K562 (cell line): Measurements from ENCODE around the gene BRWD1. TPM values are rescaled to one million over a fixed set of nuclear protein-coding genes. Genes with fewer than 3 reads are reported as not detected.
A peak's percentile ranks its signal among the peaks of the same experiment; 100 is the strongest.

Experiments
- ATAC-seq: fragments of 200-7000 bp; cut with Tn5 transposase; 3 replicates; pipeline ENCODE4 v1.9.1; 2020; ENCODE audit warnings: moderate library complexity
- BruUV-seq: library from RNA; stranded (reverse); fragments of 400-500 nt; replicated peaks from 2 replicates; lab custom pipeline; 2021; lab: Mats Ljungman, UMichigan
- CTCF ChIA-PET: fragments of 300-600 bp; formaldehyde crosslinking; extraction: SDS; loops from one replicate; lab custom pipeline; 2021; ENCODE audit warnings: low intra/inter-chr PET ratio; lab: Yijun Ruan, JAX
- POLR2A ChIA-PET: fragments of 300-600, 350-650 bp; sonication (Branson Sonifier 250); formaldehyde crosslinking; extraction: SDS; loops from one replicate; lab custom pipeline; 2021; ENCODE audit warnings: antibody characterized with exemption, inconsistent platforms; lab: Yijun Ruan, JAX
- DNase-seq, 4 experiments: peaks; one replicate each; pipeline versions ENCODE4 v3.0.0 to v3.0.0-alpha.2; 2011 to 2018; ENCODE audit warnings: low spot score in 3 of 4, mixed read lengths in 3 of 4; ENCODE audit errors: extremely low read depth in 1 of 4
- FAIRE-seq: peaks from 2 replicates; lab custom pipeline; 2011; peaks lifted over from hg19 to GRCh38; lab: Jason Lieb, UNC
- H2AFZ ChIP-seq: 2 replicates; pipeline ENCODE4 v1.6.0; 2011; ENCODE audit warnings: low read depth, low read length, control low read depth, inconsistent platforms
- H3K27ac ChIP-seq: fragments of 200-600 bp; 3 replicates; pipeline ENCODE4 v1.8.0; 2011; ENCODE audit warnings: low read depth, mild to moderate bottlenecking, control low read depth, inconsistent platforms, low read length, moderate library complexity, mixed read lengths; ENCODE audit errors: extremely low read depth
- H3K27me3 ChIP-seq, 2 experiments: fragments of 300-600 bp in 1 of 2; 2 replicates in 1 of 2; 3 replicates in 1 of 2; pipeline versions ENCODE4 v1.6.0 to v1.8.0; 2011; ENCODE audit warnings: inconsistent platforms in 2 of 2, low read length in 2 of 2, mild to moderate bottlenecking in 1 of 2, mixed read lengths in 1 of 2, moderate library complexity in 1 of 2; ENCODE audit not compliant: control insufficient read depth in 2 of 2, insufficient read depth in 2 of 2
- H3K36me3 ChIP-seq: fragments of 300-600 bp; 3 replicates; pipeline ENCODE4 v1.8.0; 2011; ENCODE audit warnings: mild to moderate bottlenecking, low read length, inconsistent platforms; ENCODE audit not compliant: control insufficient read depth, insufficient read depth
- H3K4me1 ChIP-seq, 2 experiments: fragments of 200-600 bp in 1 of 2; replicated peaks in 1 of 2; 2 replicates in 1 of 2; 3 replicates in 1 of 2; pipeline versions ENCODE4 v1.5.1 to v1.8.0; 2011; ENCODE audit warnings: inconsistent platforms in 2 of 2, low read length in 2 of 2, mild to moderate bottlenecking in 1 of 2, mixed read lengths in 1 of 2, moderate library complexity in 1 of 2; ENCODE audit not compliant: control insufficient read depth in 2 of 2, insufficient read depth in 2 of 2
- H3K4me2 ChIP-seq: 2 replicates; pipeline ENCODE4 v1.6.1; 2011; ENCODE audit warnings: low read length, control low read depth, inconsistent platforms, mixed read lengths; ENCODE audit not compliant: insufficient read depth
- H3K4me3 ChIP-seq: fragments of 200-600 bp; sonication (generic), shearing (Covaris generic); 2 replicates; pipeline ENCODE4 v1.5.1; 2016; ENCODE audit warnings: control low read depth, inconsistent platforms
- H3K79me2 ChIP-seq: fragments of 200-600 bp; 3 replicates; pipeline ENCODE4 v1.8.0; 2011; ENCODE audit warnings: low read length, inconsistent platforms; ENCODE audit not compliant: control insufficient read depth, insufficient read depth
- H3K9ac ChIP-seq, 2 experiments: 2 replicates each; pipeline versions ENCODE4 v1.6.0 to v1.6.1; 2011; ENCODE audit warnings: low read depth in 2 of 2, low read length in 2 of 2, control low read depth in 1 of 2, inconsistent platforms in 1 of 2, mild to moderate bottlenecking in 1 of 2, mixed read lengths in 1 of 2; ENCODE audit not compliant: insufficient read depth in 1 of 2
- H3K9me1 ChIP-seq: one replicate; pipeline ENCODE4 v1.6.0; 2011; ENCODE audit warnings: inconsistent platforms, mild to moderate bottlenecking, low read length, moderate library complexity; ENCODE audit not compliant: control insufficient read depth, insufficient read depth
- H3K9me3 ChIP-seq: replicated peaks from 2 replicates; pipeline ENCODE4 v1.5.1; 2011; ENCODE audit warnings: low read depth, low read length, inconsistent platforms; ENCODE audit not compliant: control insufficient read depth, insufficient read depth
- H4K20me1 ChIP-seq: replicated peaks from 2 replicates; pipeline ENCODE4 v1.6.1; 2011; ENCODE audit warnings: low read length, inconsistent platforms, mixed read lengths; ENCODE audit not compliant: control insufficient read depth, insufficient read depth
- GABPB2 ChIP-seq: fragments of 250-450 bp; sonication (Bioruptor Pico); conservative IDR thresholded peaks from 2 replicates; pipeline ENCODE4 v1.5.1; 2021; ENCODE audit warnings: mild to moderate bottlenecking
- GATAD2A ChIP-seq: fragments of 450-650 bp; IDR thresholded peaks from 2 replicates; pipeline ENCODE4 v1.6.1; 2017
- JUNB ChIP-seq: fragments of 450-650 bp; formaldehyde crosslinking; conservative IDR thresholded peaks from 2 replicates; pipeline ENCODE4 v1.4.0; 2020; ENCODE audit warnings: mild to moderate bottlenecking
- KHSRP ChIP-seq: fragments of 450-650 bp; IDR thresholded peaks from 2 replicates; pipeline ENCODE4 v1.6.1; 2017
- L3MBTL2 ChIP-seq: fragments of 450-650 bp; IDR thresholded peaks from 2 replicates; pipeline ENCODE4 v1.6.1; 2016; ENCODE audit warnings: mild to moderate bottlenecking, moderate library complexity
- NFE2L1 ChIP-seq: fragments of 450-650 bp; IDR thresholded peaks from 2 replicates; pipeline ENCODE4 v1.6.1; 2016; ENCODE audit warnings: missing genetic modification characterization, low read depth, mild to moderate bottlenecking, missing compliant biosample characterization, moderate library complexity, borderline replicate concordance
- NUFIP1 ChIP-seq: fragments of 450-650 bp; IDR thresholded peaks from 2 replicates; pipeline ENCODE4 v1.6.1; 2018; ENCODE audit not compliant: partially characterized antibody
- RB1 ChIP-seq: fragments of 450-650 bp; IDR thresholded peaks from 2 replicates; pipeline ENCODE4 v1.6.1; 2017; ENCODE audit warnings: low read depth, mild to moderate bottlenecking
- RNF2 ChIP-seq: sonication (generic); IDR thresholded peaks from 2 replicates; pipeline ENCODE4 v1.6.1; 2016
- SP1 ChIP-seq: sonication (generic); formaldehyde crosslinking; IDR thresholded peaks from 2 replicates; pipeline ENCODE4 v1.8.1; 2022; ENCODE audit warnings: mild to moderate bottlenecking, missing genetic modification reagents
- ZNF174 ChIP-seq: fragments of 250-450 bp; sonication (Bioruptor Pico); IDR thresholded peaks from 2 replicates; pipeline ENCODE4 v1.4.0; 2020; ENCODE audit warnings: mild to moderate bottlenecking
- ZNF274 ChIP-seq: IDR thresholded peaks from 2 replicates; pipeline ENCODE4 v1.6.1; 2011; ENCODE audit warnings: low read depth, mild to moderate bottlenecking, low read length, moderate library complexity, borderline replicate concordance
- ZNF354B ChIP-seq: fragments of 250-450 bp; sonication (Bioruptor Pico); IDR thresholded peaks from 2 replicates; pipeline ENCODE4 v1.4.0; 2020
- ZNF77 ChIP-seq: fragments of 250-450 bp; sonication (Bioruptor Pico); IDR thresholded peaks from 2 replicates; pipeline ENCODE4 v1.5.0; 2020
- WGBS: fragments of 100-300 bp; shearing (Covaris generic); methylation state at CpG from one replicate; pipeline ENCODE4 v1.1.6; 2016; ENCODE audit warnings: low coverage, mixed read lengths; ENCODE audit not compliant: insufficient coverage; ENCODE audit errors: missing lambda C conversion rate; 5-methylcytosine and 5-hydroxymethylcytosine counted together
- in situ Hi-C: fragments of 300-500 bp; cut with MboI; formaldehyde crosslinking; loops from 4 replicates; pipeline ENCODE4 v1.15.0; 2018; ENCODE audit warnings: inconsistent platforms, mixed read lengths
- intact Hi-C: fragments of 100-400 bp; cut with micrococcal nuclease; formaldehyde crosslinking; loops from 2 replicates; pipeline ENCODE4 v1.14.2; 2022
- polyA plus RNA-seq, 8 experiments: library from polyadenylated mRNA; depleted of rRNA in 4 of 8; stranded (reverse) in 5 of 8; unstranded in 3 of 8; fragments of >200 nt; fragmentation: Nextera tagmentation in 2 of 8; fragmentation: Illumina TruSeq in 1 of 8; extraction: Ambion mirVana in 2 of 8; extraction: Trizol in 1 of 8; gene quantifications; 2 replicates each; pipeline versions ENCODE4 v1.2.1 to v1.2.3, GENCODE V29; 2011 to 2014; ENCODE audit warnings: inconsistent platforms in 1 of 8, missing spikeins in 1 of 8
- total RNA-seq, 7 experiments: library from RNA; depleted of rRNA in 6 of 7; stranded (reverse); fragments of >200 nt in 6 of 7; fragmentation: Illumina TruSeq in 2 of 7; extraction: Trizol in 2 of 7; gene quantifications; 2 replicates each; pipeline versions ENCODE4 v1.2.1 to v1.2.3, GENCODE V29; 2011 to 2021; ENCODE audit warnings: low replicate concordance in 1 of 7
- TF ChIP-seq, protein P1 (sequence below): fragments of 450-650 bp; formaldehyde crosslinking; IDR thresholded peaks from 2 replicates; pipeline ENCODE4 v1.4.0; 2022; ENCODE audit warnings: mild to moderate bottlenecking, moderate library complexity

Gene BRWD1
- total and polyA plus RNA-seq, 9 of the 15 experiments (the other 6 are each of a cell fraction or from before 2014, with no cell fraction given), result 10.1 to 60.2 (median 34.1) TPM

DNA sequence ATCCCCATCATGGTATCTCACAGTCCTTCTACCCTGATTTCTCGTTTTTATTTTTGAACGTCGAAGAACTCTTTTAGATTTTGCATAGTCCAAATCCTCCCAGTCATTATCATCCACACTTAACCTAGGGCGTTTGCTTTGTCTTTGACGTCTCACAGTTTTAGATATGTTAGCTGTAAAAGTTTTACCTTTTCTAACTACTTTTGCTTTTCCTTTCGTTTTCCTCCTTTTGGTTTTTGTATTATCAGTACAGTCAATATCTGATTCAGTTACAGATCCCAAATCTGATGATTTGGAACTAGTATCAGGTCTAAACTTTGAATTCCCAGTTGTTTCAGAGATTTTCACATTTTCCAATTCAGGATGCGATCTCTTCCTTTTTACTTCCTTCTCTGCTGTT lies 117.1 kb downstream of the BRWD1 start:
- ChIA-PET POLR2A (interaction anchor here (0.6 to 2.9 kb wide), 2 partner anchors 8 to 151 kb away, joined by 3 to 9 read pairs; no protein-coding TSS in a partner anchor), CTCF (no interaction called here)
- H3K27ac ChIP-seq, result no peak overlapping the region
- H3K9ac ChIP-seq, result no peak overlapping the region
- no peak overlapping the region for H2AFZ ChIP-seq
- no peaks in the 10 kb centered on the region for H3K79me2 ChIP-seq
- H4K20me1 ChIP-seq, result no peaks in the 10 kb centered on the region
- H3K4me3 ChIP-seq, result no peak overlapping the region
- no peak for ATAC-seq
- H3K9me3 ChIP-seq, result no peaks in the 10 kb centered on the region
- no peaks in the 10 kb centered on the region for H3K4me1 ChIP-seq
- TF ChIP-seq, protein P1, sequence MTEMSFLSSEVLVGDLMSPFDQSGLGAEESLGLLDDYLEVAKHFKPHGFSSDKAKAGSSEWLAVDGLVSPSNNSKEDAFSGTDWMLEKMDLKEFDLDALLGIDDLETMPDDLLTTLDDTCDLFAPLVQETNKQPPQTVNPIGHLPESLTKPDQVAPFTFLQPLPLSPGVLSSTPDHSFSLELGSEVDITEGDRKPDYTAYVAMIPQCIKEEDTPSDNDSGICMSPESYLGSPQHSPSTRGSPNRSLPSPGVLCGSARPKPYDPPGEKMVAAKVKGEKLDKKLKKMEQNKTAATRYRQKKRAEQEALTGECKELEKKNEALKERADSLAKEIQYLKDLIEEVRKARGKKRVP (CRISPR knock-in tag), result no peak
- peak; percentile 41 for TF ChIP-seq NUFIP1
- H3K4me2 ChIP-seq, result no peak overlapping the region
- intact Hi-C loops, result no loop called here
- 87% methylated on average over 7 of the region's 7 CpGs for WGBS
- no TSS peak for BruUV-seq
- H3K36me3 ChIP-seq, result peaks cover 77% of the 10 kb centered on the region
- H3K27me3 ChIP-seq, result no peaks in the 10 kb centered on the region
- in situ Hi-C loops, result no loop called here
- no peak for FAIRE-seq
- DNase-seq, result no peak
- no peaks in the 10 kb centered on the region for H3K9me1 ChIP-seq

DNA sequence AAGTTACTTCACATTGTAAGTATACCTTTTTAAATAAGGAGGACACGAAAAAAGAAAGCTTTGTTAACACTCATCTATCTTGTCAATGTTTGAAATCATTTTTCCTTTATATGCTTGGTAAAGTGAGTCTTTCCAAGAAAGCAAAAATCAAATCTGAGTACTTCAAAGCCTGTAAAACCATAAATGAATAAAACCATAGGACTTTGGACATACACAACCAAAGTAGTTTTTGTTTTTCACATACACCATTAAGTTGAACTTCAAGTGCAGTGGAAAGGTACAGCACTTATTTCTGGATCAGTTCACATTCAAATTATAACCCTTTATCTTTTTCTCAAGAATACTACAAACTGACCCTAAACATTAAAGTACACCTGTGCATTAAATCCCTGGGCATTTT lies 120.1 kb downstream of the BRWD1 start:
- Histone ChIP-seq H3K27ac (no peak overlapping the region), H3K27me3 (no peaks in the 10 kb centered on the region), H4K20me1 (no peaks in the 10 kb centered on the region), H3K4me2 (no peak overlapping the region), H3K9ac (no peak overlapping the region), H3K4me1 (no peaks in the 10 kb centered on the region), H3K4me3 (no peak overlapping the region), H2AFZ (no peak overlapping the region), H3K79me2 (no peaks in the 10 kb centered on the region), H3K9me1 (no peaks in the 10 kb centered on the region), H3K9me3 (no peaks in the 10 kb centered on the region), H3K36me3 (peaks cover 56% of the 10 kb centered on the region)
- in situ Hi-C loops, result no loop called here
- intact Hi-C loops, result no loop called here
- no TSS peak for BruUV-seq
- CTCF ChIA-PET, result no interaction called here
- TF ChIP-seq L3MBTL2 (no peak), NFE2L1 (tag) (no peak), RB1 (no peak), JUNB (CRISPR knock-in tag) (no peak), GABPB2 (no peak), SP1 (no peak), RNF2 (no peak), ZNF274 (no peak), KHSRP (no peak), ZNF174 (CRISPR knock-in tag) (no peak), GATAD2A (no peak), ZNF354B (CRISPR knock-in tag) (no peak), ZNF77 (CRISPR knock-in tag) (no peak)
- FAIRE-seq (no peak), ATAC-seq (no peak), DNase-seq (no peak)
- WGBS, result 79% methylated on average over 1 of the region's 1 CpG
- POLR2A ChIA-PET, result interaction anchor here (1.2 to 1.5 kb wide), 2 partner anchors 10 to 26 kb away, joined by 3 to 8 read pairs; partner anchors contain the start of gene PSMG1
